A172 (cell line): ENCODE results near the gene SULT1E1. TPM values are rescaled to one million over a fixed set of nuclear protein-coding genes. Genes with fewer than 3 reads are reported as not detected.
"Not testable (repeated sequence)": the region's sequence is repeated elsewhere in the genome, so short reads cannot be mapped to it uniquely, and the experiment has no call there.

Experiments
- DNase-seq: peaks from one replicate; pipeline ENCODE4 v3.0.0-alpha.2; 2015; ENCODE audit warnings: low spot score
- total RNA-seq: library from RNA; depleted of rRNA; stranded (reverse); fragments of >200 nt; shearing (Covaris generic); gene quantifications from 2 replicates; pipeline ENCODE4 v1.2.3, GENCODE V29; 2014

Gene SULT1E1
- total RNA-seq, 1 experiment from 2014 or later, result not detected

GRCh38 chr4:69843932-69844331, 16.0 kb downstream of the SULT1E1 start:
- no peak for DNase-seq

GRCh38 chr4:69843301-69843700, 16.6 kb downstream of the SULT1E1 start:
- no peak for DNase-seq

GRCh38 chr4:69838977-69839376, 21.0 kb downstream of the SULT1E1 start:
- DNase-seq, result no peak

- DNase-seq, result no peak
Measured at GRCh38 chr4:69836287-69836686, 23.7 kb downstream of the SULT1E1 start.

- DNase-seq, result no peak
Measured at GRCh38 chr4:69835766-69836165, 24.2 kb downstream of the SULT1E1 start.

GRCh38 chr4:69833251-69833650, 26.7 kb downstream of the SULT1E1 start:
- DNase-seq, result no peak

GRCh38 chr4:69832326-69833030, 27.5 kb downstream of the SULT1E1 start:
- no peak for DNase-seq

- no peak for DNase-seq
Measured at GRCh38 chr4:69831646-69832325, 28.2 kb downstream of the SULT1E1 start.

- no peak for DNase-seq
Measured at GRCh38 chr4:69831270-69831627, 28.7 kb downstream of the SULT1E1 start.

GRCh38 chr4:69830560-69831269, 29.2 kb downstream of the SULT1E1 start:
- DNase-seq, result no peak

- DNase-seq, result no peak
Measured at GRCh38 chr4:69830192-69830559, 29.8 kb downstream of the SULT1E1 start.

GRCh38 chr4:69829678-69830077, 30.3 kb downstream of the SULT1E1 start:
- DNase-seq, result no peak

- no peak for DNase-seq
Measured at GRCh38 chr4:69828828-69829227, 31.1 kb downstream of the SULT1E1 start.

- DNase-seq, result not testable (repeated sequence)
Measured at GRCh38 chr4:69825056-69825455, 34.9 kb downstream of the SULT1E1 start.

GRCh38 chr4:69823481-69824186, 36.3 kb downstream of the SULT1E1 start:
- no peak for DNase-seq

GRCh38 chr4:69823048-69823447, 36.9 kb downstream of the SULT1E1 start:
- no peak for DNase-seq

GRCh38 chr4:69822198-69822597, 37.7 kb downstream of the SULT1E1 start:
- DNase-seq, result no peak

GRCh38 chr4:69818060-69818639, 41.8 kb downstream of the SULT1E1 start:
- no peak for DNase-seq

GRCh38 chr4:69816236-69816635, 43.7 kb downstream of the SULT1E1 start:
- no peak for DNase-seq

GRCh38 chr4:69813628-69814027, 46.3 kb downstream of the SULT1E1 start:
- DNase-seq, result no peak

- DNase-seq, result no peak
Measured at GRCh38 chr4:69811166-69811565, 48.8 kb downstream of the SULT1E1 start.

- DNase-seq, result peak; percentile 3
Measured at GRCh38 chr4:69800599-69800998, 59.3 kb downstream of the SULT1E1 start.
